HepG2 (cell line): ENCODE data around the gene PPM1M. TPM values are rescaled to one million over a fixed set of nuclear protein-coding genes. Genes with fewer than 3 reads are reported as not detected.

Experiments used
- HMG20A ChIP-seq: IDR thresholded peaks from 2 replicates; pipeline ENCODE4 v1.6.1; 2016; ENCODE audit warnings: borderline replicate concordance
- HNF4A ChIP-seq: sonication (generic); formaldehyde crosslinking; IDR thresholded peaks from 2 replicates; pipeline ENCODE4 v1.4.0; 2020; ENCODE audit warnings: missing genetic modification reagents
- HOXD1 ChIP-seq: sonication (generic); formaldehyde crosslinking; IDR thresholded peaks from 2 replicates; pipeline ENCODE4 v1.5.0; 2020; ENCODE audit warnings: missing genetic modification reagents
- MTA1 ChIP-seq: sonication (generic); formaldehyde crosslinking; IDR thresholded peaks from 2 replicates; pipeline ENCODE4 v1.4.0; 2020; ENCODE audit warnings: missing genetic modification reagents, mild to moderate bottlenecking, borderline replicate concordance
- NR2F2 ChIP-seq: IDR thresholded peaks from 2 replicates; pipeline ENCODE4 v1.6.1; 2012; ENCODE audit warnings: low read depth, inconsistent platforms, borderline replicate concordance
- SIN3A ChIP-seq: IDR thresholded peaks from 2 replicates; pipeline ENCODE4 v1.6.1; 2011; ENCODE audit warnings: low read depth, mild to moderate bottlenecking, control low read depth, low read length, borderline replicate concordance
- SP2 ChIP-seq: sonication (generic); formaldehyde crosslinking; IDR thresholded peaks from 2 replicates; pipeline ENCODE4 v1.5.1; 2020; ENCODE audit warnings: mild to moderate bottlenecking, missing genetic modification reagents
- SRSF4 ChIP-seq: fragments of 200-400 bp; formaldehyde crosslinking; IDR thresholded peaks from one replicate; pipeline ENCODE4 v1.6.1; 2018; ENCODE audit warnings: mild to moderate bottlenecking, low read depth, low read length, moderate library complexity; ENCODE audit not compliant: poor library complexity, severe bottlenecking
- ZNF446 ChIP-seq: sonication (generic); formaldehyde crosslinking; IDR thresholded peaks from 2 replicates; pipeline ENCODE4 v1.5.0; 2020; ENCODE audit warnings: mild to moderate bottlenecking, missing genetic modification reagents
- ZNF530 ChIP-seq: sonication (generic); formaldehyde crosslinking; IDR thresholded peaks from 2 replicates; pipeline ENCODE4 v1.5.0; 2020; ENCODE audit warnings: low read depth, mild to moderate bottlenecking, missing genetic modification reagents
- ZNF788 ChIP-seq: sonication (generic); formaldehyde crosslinking; IDR thresholded peaks from 2 replicates; pipeline ENCODE4 v1.5.0; 2020; ENCODE audit warnings: mild to moderate bottlenecking, missing genetic modification reagents, borderline replicate concordance
- ZNF879 ChIP-seq: sonication (generic); formaldehyde crosslinking; IDR thresholded peaks from 2 replicates; pipeline ENCODE4 v1.8.1; 2023; ENCODE audit warnings: missing genetic modification reagents
- polyA plus RNA-seq, 8 experiments: library from polyadenylated mRNA; depleted of rRNA in 3 of 8; stranded (reverse) in 7 of 8; unstranded in 1 of 8; fragments of >200 nt; fragmentation: Illumina TruSeq in 4 of 8; extraction: Trizol in 4 of 8; gene quantifications; 2 replicates each; pipeline versions ENCODE4 v1.2.1 to v1.2.3, GENCODE V29; 2011 to 2016; ENCODE audit warnings: low read depth in 4 of 8, missing spikeins in 1 of 8, mixed read lengths in 1 of 8; ENCODE audit not compliant: insufficient read depth in 1 of 8
- total RNA-seq, 5 experiments: library from RNA; depleted of rRNA; stranded (reverse); fragments of >200 nt; fragmentation: Illumina TruSeq; extraction: Trizol; gene quantifications; 2 replicates each; pipeline ENCODE4 v1.2.3, GENCODE V29; 2016; ENCODE audit warnings: low read depth in 1 of 5
- TF ChIP-seq, protein P1 (sequence below): IDR thresholded peaks from 2 replicates; pipeline ENCODE4 v1.6.1; 2016; ENCODE audit warnings: missing compliant biosample characterization, missing genetic modification reagents, borderline replicate concordance
- TF ChIP-seq, protein P2 (sequence below): sonication (generic); IDR thresholded peaks from 2 replicates; pipeline ENCODE4 v1.6.1; 2016; ENCODE audit warnings: low read depth, borderline replicate concordance
- TF ChIP-seq, protein P3 (sequence below): sonication (generic); formaldehyde crosslinking; IDR thresholded peaks from 2 replicates; pipeline ENCODE4 v1.4.0; 2020; ENCODE audit warnings: missing genetic modification reagents, borderline replicate concordance

Gene PPM1M
- total and polyA plus RNA-seq, 2 of the 13 experiments (the other 11 are each of a cell fraction or from before 2014, with no cell fraction given) = 2.5 to 5.9 TPM

DNA sequence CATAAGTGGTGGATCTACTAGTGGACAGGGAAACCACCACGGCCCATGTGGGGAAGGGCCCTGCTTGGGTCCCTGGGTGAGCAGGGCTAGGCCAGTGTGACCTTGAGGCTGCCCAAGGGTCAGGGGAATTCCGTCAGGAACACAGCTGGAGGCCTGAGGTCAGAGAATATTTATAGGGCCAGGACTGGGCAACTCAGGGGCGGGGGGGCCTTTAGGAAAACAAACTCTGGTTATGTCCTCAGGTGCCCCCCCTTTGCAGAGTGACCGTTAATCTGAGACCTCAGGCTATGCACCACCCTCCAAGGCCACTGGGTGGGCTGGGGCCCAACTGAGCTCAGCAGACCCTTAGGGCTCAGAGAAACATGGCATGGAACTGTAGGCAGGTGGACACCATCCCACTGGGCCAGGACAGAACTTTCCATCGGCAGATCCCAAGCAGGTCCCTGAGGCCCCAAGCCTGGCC is 9.1 kb upstream of the PPM1M start (continued):
- TF ChIP-seq NR2F2 (peak; percentile 58; the same call in 1 of the 2 replicates), ZNF530 (CRISPR knock-in tag) (no peak), ZNF879 (no peak), HMG20A (CRISPR knock-in tag) (no peak), MTA1 (CRISPR knock-in tag) (no peak), HNF4A (CRISPR knock-in tag) (peak; percentile 53; the same call in 1 of the 2 replicates), SIN3A (peak; percentile 51; the same call in 1 of the 2 replicates), SRSF4 (no peak), ZNF446 (CRISPR knock-in tag) (no peak), SP2 (CRISPR knock-in tag) (no peak), ZNF788 (CRISPR knock-in tag) (no peak), HOXD1 (CRISPR knock-in tag) (no peak)
- TF ChIP-seq, protein P1, sequence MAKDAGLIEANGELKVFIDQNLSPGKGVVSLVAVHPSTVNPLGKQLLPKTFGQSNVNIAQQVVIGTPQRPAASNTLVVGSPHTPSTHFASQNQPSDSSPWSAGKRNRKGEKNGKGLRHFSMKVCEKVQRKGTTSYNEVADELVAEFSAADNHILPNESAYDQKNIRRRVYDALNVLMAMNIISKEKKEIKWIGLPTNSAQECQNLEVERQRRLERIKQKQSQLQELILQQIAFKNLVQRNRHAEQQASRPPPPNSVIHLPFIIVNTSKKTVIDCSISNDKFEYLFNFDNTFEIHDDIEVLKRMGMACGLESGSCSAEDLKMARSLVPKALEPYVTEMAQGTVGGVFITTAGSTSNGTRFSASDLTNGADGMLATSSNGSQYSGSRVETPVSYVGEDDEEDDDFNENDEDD (CRISPR knock-in tag) = no peak
- TF ChIP-seq, protein P2, sequence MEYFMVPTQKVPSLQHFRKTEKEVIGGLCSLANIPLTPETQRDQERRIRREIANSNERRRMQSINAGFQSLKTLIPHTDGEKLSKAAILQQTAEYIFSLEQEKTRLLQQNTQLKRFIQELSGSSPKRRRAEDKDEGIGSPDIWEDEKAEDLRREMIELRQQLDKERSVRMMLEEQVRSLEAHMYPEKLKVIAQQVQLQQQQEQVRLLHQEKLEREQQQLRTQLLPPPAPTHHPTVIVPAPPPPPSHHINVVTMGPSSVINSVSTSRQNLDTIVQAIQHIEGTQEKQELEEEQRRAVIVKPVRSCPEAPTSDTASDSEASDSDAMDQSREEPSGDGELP = peak; percentile 72; the same call in 1 of the 2 replicates
- TF ChIP-seq, protein P3, sequence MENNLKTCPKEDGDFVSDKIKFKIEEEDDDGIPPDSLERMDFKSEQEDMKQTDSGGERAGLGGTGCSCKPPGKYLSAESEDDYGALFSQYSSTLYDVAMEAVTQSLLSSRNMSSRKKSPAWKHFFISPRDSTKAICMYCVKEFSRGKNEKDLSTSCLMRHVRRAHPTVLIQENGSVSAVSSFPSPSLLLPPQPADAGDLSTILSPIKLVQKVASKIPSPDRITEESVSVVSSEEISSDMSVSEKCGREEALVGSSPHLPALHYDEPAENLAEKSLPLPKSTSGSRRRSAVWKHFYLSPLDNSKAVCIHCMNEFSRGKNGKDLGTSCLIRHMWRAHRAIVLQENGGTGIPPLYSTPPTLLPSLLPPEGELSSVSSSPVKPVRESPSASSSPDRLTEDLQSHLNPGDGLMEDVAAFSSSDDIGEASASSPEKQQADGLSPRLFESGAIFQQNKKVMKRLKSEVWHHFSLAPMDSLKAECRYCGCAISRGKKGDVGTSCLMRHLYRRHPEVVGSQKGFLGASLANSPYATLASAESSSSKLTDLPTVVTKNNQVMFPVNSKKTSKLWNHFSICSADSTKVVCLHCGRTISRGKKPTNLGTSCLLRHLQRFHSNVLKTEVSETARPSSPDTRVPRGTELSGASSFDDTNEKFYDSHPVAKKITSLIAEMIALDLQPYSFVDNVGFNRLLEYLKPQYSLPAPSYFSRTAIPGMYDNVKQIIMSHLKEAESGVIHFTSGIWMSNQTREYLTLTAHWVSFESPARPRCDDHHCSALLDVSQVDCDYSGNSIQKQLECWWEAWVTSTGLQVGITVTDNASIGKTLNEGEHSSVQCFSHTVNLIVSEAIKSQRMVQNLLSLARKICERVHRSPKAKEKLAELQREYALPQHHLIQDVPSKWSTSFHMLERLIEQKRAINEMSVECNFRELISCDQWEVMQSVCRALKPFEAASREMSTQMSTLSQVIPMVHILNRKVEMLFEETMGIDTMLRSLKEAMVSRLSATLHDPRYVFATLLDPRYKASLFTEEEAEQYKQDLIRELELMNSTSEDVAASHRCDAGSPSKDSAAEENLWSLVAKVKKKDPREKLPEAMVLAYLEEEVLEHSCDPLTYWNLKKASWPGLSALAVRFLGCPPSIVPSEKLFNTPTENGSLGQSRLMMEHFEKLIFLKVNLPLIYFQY (CRISPR knock-in tag) = no peak
